Activated CD4-positive, alpha-beta T cell treated with anti-CD3 and anti-CD28 coated beads for 24 hours (primary cell): ENCODE data around the gene EIF3L.
"Not testable (repeated sequence)": the region's sequence is repeated elsewhere in the genome, so short reads cannot be mapped to it uniquely, and the experiment has no call there.

ENCODE experiments used
- DNase-seq, 2 donors: peaks; one replicate each; pipeline ENCODE4 v3.0.0-alpha.2; 2020; ENCODE audit warnings: low read depth in 2 of 2

Gene EIF3L

GRCh38 chr22:37849089-37849751, at the start of gene EIF3L:
TSS of gene EIF3L (plus strand) at chr22:37849419. CDS start at chr22:37849450, 31 bp downstream.
- DNase-seq: peak; percentile 78 to 83

GRCh38 chr22:37799979-37800378, 49.2 kb upstream of the EIF3L start:
- DNase-seq: not testable (repeated sequence)

GRCh38 chr22:37801946-37802309, 47.3 kb upstream of the EIF3L start:
- DNase-seq: no peak

- no peak for DNase-seq
Measured at GRCh38 chr22:37802310-37803194, 46.7 kb upstream of the EIF3L start.

- no peak for DNase-seq
Measured at GRCh38 chr22:37803195-37803638, 46.0 kb upstream of the EIF3L start.

- no peak for DNase-seq
Measured at GRCh38 chr22:37803639-37804351, 45.4 kb upstream of the EIF3L start.

GRCh38 chr22:37804352-37804880, 44.8 kb upstream of the EIF3L start:
- DNase-seq: no peak

GRCh38 chr22:37804881-37805809, 44.1 kb upstream of the EIF3L start:
- DNase-seq: peak; percentile 50 to 73

GRCh38 chr22:37805810-37806277, 43.4 kb upstream of the EIF3L start:
- DNase-seq: no peak

- DNase-seq: no peak
Measured at GRCh38 chr22:37806409-37807333, 42.5 kb upstream of the EIF3L start.

- DNase-seq: peak; percentile 78 to 91
Measured at GRCh38 chr22:37807410-37808293, 41.6 kb upstream of the EIF3L start, which contains the start of gene GCAT. TSS of gene GCAT (plus strand) at chr22:37807934. CDS start at chr22:37807968, 34 bp downstream.

GRCh38 chr22:37808294-37808657, 40.9 kb upstream of the EIF3L start:
- no peak for DNase-seq

GRCh38 chr22:37809672-37810333, 39.4 kb upstream of the EIF3L start:
- DNase-seq: no peak

GRCh38 chr22:37811867-37812266, 37.4 kb upstream of the EIF3L start:
- DNase-seq: no peak

- no peak for DNase-seq
Measured at GRCh38 chr22:37812869-37813678, 36.1 kb upstream of the EIF3L start.

GRCh38 chr22:37815593-37815992, 33.6 kb upstream of the EIF3L start:
- no peak for DNase-seq

GRCh38 chr22:37816543-37817180, 32.6 kb upstream of the EIF3L start:
- DNase-seq: no peak
